Right renal pelvis (tissue), 4 donors: ENCODE results near the gene ZNF512B. TPM values are rescaled to one million over a fixed set of nuclear protein-coding genes. Genes with fewer than 3 reads are reported as not detected.
"Not testable (repeated sequence)": the region's sequence is repeated elsewhere in the genome, so short reads cannot be mapped to it uniquely, and the experiment has no call there.

Source experiments
- DNase-seq, 4 donors: peaks; one replicate each; pipeline ENCODE4 v3.0.0-alpha.2; 2013; ENCODE audit warnings: low read depth in 4 of 4, low spot score in 3 of 4, missing footprints in 1 of 4
- polyA plus RNA-seq, 4 donors: library from polyadenylated mRNA; unstranded; fragments of 120-200 nt; gene quantifications; one replicate each; pipeline ENCODE4 v1.2.1, GENCODE V29; 2013; ENCODE audit not compliant: insufficient read length in 4 of 4

Gene ZNF512B
- polyA plus RNA-seq, 4 donors: 24.9 to 31.9 (median 26.1) TPM

DNA sequence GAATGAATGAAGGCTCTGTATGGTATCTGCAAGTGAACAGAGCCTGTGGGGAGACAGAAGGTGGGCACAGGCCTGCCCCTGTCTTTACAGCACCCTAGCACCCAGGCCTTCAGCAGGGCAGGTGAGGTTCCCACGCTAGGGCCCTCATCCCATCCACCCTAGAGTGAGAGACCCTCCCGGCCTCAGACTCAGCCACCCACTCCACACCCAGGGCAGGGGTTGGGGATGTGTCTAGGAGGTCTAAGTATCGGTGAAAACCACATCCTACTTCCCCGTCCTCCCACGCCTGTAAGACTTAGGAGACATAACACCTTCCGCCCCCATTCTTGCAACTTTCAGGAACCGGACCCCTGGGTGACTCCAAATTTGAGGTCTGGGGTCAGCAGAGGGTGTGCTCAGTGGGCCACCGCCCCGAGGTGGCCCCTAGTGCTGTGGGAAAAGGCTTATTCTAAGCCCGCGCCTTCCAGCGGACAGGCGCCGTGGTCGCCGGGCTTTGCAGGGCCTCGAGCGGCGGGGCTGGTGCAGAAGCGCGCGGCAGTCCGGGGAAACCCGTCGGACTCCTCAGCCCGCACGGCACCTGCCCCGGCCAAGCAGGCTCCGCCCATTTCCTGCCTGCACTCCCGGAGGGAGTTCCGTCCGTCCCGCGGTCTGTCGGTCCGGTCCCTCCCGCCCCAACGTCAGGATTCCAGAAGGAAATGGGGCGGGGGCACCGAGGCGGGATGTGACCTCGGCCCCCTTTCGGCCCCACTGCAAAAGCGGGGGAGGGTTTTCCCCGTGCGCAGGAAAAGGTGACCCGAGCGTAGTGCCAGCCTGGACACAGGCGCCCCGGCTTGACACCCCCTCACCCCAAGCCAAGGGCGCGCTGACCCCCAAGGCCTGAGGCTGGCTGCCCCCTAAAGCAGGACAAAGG is 8.8 kb upstream of the ZNF512B start:
- no peak for DNase-seq

DNA sequence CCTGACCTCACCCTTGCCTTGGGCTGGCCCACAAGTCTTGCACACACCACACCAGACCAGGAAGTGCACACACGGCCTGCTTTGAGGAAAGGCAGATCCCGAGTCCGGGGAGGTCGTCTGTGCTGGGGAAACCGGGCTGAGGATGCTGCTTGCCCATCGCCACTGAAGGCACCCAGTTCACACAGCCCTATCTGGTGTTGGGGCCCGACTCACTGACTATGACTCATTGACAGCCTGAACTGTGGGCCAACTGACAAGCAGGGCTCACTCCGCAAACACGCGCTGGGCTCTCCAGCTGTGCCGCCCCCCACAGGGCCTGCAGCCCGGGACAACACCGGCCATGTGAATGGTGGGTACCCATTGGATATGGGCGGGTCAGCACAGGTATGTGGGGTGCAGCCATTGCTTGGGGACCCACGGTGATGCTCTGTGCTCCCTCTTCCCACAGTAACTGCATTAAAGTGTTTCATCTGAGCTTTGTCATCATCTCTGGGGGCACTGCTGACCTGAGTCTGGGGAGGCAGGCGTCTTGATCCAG is 8.1 kb upstream of the ZNF512B start:
- DNase-seq: no peak

DNA sequence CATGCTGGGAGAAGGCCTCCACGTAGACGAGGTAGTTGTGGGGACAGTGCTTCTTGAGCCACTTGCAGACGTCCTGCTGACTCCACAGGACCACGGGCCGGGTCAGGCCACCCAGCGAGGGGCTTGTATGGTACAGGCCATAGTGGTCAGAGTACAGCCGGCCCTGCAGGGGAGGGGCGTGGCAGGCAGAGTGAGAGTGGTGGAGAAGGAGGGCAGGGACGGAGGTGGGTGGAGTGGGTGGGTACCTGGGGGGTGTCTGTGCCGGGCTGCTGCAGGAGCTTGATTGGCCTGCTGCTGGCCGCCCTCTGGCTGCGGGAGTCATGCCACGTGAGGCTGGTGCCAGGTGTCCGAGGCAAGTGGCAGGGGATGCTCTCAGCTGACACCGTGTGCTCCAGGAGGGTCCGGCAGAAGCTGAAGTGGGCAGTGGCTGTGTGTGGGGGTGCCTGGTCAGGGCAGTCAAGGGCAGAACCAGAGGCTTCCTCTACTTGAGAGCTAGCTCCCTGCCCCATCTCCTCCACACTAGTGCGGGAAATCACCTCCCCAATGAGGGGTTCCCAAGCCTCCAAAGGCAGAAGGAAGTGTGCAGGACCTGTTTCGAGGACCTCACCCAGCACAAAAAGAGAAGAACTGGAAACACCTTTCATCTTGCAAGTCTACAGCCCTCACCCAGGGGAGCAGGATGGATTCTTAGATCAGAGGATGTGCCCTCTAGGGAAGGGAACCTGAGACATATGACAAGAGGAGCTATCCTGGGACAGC is 7.4 kb upstream of the ZNF512B start:
- DNase-seq: no peak

DNA sequence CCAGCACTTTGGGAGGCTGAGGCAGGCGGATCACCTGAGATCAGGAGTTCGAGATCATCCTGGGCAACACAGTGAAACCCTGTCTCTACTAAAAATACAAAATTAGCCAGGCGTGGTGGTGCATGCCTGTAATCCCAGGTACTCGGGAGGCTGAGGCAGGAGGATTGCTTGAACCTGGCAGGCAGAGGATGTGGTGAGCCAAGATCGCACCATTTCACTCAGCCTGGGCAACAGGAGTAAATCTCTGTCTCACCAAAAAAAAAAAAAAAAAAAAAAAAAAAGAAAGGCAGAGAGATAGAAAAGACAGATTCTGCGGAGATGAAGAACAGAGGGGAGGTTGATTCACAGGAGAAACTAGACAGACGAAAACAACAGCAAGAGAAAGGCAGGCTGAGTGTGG is 6.8 kb upstream of the ZNF512B start:
- DNase-seq: not testable (repeated sequence)

DNA sequence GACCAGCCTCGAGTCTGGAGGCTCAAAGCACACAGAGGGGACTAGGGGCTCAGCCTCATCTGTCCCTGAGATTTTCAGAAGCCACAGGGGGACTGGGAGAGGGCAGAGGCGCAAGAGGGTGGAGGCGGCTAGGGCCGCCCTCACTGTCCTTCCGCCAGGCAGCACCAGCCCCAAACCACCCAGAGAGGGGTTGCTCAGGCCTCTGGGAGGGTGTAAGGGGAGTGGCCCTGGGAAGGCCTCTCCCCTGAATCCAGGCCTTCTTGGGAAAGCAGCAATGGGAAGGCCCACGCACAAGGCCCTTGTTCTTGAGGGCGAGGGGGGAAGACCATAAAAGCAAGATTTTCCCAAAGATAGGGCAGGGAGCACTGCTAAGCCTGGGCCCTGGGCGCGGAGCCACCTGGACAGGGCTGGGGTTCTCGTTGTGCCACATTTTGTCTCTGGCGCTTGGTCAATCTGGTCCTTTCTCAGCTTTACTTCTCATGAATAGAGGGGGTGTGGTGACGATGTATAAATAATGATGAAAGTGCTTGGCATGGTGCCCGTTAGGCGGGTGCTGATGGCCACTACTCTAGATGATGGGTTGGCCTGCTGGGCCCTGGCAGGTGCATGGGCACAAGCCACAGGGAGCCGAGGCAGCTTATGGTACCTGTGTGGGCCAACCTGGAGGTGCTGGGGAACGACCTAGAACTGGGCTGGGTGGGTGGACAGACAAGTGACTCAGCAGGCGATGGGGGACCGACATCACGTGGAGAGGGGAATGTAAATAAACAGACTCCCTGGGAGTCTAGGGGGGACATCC is 4.9 kb upstream of the ZNF512B start:
- no peak for DNase-seq

- peak in 3 of 4 donors; percentile 74 to 86 (median 78) for DNase-seq
These were observed 4.1 kb upstream of the ZNF512B start for GRCh38 chr20:63973636-63974401.

- DNase-seq: no peak
These were observed 3.4 kb upstream of the ZNF512B start for GRCh38 chr20:63973160-63973479.

GRCh38 chr20:63972312-63973159 is 2.8 kb upstream of the ZNF512B start:
- no peak for DNase-seq

DNA sequence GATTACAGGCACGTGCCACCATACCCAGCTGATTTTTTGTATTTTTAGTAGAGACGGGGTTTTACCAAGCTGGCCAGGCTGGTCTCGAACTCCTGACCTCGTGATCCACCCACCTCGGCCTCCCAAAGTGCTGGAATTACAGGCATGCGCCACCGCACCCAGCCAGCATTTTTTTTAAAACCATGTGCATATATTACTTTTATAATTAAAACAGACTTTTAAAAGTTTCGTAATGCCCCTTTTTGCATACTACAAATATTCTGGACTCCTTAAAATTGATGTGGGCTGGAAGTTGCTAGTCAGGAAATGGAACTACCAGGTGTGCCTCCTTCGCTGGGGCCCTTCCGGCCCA is 2.2 kb upstream of the ZNF512B start:
- not testable (repeated sequence) for DNase-seq

DNA sequence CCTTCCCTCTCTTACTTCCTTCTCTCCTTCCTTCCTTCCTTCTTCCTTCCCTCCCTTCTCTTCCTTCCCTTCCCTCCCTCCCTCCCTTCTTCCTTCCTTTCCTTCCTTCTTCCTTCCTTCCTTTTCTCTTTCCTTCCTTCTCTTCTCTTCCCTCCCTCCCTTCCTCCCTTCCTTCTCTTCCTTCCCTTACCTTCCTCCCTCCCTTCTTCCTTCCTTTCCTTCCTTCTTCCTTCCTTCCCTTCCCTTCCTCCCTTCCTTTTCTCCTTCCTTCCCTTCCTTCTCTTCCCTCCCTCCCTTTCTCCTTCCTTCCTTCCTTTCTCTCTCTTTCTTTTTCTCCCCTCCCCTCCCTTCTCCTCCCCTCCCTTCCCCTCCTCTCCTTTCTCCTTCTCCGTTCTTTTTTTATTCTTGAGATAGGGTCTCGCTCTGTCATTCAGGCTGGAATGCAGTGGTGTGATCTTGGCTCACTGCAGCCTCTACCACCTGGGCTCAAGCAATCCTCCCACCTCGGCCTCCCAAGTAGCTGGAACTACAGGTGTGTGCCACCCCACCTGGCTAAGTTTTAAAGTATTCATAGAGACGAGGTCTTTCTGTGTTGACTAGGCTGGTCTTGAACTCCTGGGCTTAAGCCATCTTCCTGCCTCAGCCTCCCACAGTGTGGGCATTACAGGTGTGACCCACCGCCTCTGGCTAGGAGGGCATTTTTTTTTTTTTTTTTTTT is 1.1 kb upstream of the ZNF512B start:
- no peak for DNase-seq

- DNase-seq: no peak
These were observed 586 bp downstream of the ZNF512B start for GRCh38 chr20:63968928-63969760.

- no peak for DNase-seq
These were observed 1.4 kb downstream of the ZNF512B start for GRCh38 chr20:63968136-63968927.

DNA sequence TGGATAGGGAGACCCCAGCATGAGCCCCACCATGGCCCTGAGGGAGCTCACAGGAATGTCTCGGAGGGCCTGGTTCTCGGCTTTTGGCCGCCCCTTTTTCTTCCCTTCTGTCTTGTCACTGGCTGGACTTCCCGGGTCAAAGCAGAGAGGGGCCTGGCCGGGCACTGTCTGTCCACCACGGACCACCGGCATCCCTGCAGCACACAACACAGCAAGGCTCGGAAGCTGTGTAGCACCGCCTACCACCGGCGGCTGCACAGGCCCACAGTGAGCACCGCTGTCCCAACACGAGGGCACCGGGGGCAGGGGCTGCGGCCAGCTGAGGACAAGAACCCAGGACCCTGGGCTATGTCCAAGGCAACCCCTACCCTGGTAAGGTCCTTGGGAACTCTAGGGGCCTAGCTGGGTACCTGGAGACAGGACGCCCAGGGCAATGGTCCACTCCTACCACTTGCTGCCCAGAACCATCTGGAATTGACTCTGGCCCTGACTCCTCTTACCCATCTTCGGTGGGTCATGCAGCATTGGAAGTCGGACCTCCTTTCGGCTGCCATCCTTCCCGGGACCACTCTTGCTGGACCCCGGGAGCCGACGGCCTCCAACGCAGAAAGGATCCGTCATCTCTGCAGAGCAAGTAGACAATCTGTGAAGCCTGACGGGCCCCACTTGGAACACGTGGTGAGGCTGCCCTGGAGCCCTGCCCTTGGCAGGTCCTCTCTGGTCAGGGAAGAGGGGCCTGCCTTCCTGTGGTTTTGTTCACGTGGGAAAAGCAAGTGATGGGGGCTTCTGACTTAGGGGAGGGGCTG is 2.2 kb downstream of the ZNF512B start:
- DNase-seq: no peak

GRCh38 chr20:63966944-63967322 is 2.8 kb downstream of the ZNF512B start:
- DNase-seq: no peak

DNA sequence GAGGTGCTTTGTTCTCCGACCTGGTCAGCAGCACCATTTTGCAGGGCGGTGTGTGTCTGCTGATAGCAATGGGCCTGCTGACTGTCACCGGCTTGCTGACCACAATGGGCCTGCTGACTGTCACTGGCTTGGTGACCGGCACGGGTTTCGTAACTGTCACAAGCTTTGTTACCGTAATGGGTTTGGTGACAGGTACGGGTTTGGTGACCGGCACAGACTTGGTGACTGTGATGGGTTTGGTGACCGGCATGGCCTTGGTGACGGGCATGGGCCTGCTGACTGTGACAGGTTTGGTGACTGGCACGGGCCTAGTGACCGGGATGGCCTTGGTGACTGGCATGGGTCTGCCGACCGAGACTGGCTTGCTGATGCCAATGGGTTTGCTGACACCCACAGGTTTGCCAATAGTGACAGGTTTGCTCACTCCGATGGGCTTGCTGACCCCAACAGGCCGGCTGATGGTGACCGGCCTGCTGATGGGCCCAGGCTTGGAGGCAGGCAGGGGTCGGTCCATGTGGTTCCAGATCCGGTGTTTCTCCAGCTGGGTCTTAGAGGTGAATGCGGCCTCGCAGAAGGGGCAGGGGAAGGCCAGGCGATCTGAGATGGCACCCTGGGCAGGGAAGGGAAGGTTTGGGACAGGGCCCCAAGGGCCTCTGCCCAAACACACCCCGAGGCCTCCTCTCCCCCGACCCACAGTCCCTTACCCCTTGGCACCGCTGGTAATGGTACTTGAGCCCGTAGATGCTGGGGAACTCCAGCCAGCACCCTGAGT is 3.4 kb downstream of the ZNF512B start:
- no peak for DNase-seq
